Measurements from ENCODE around the gene RPS4Y2.

RPS4Y2 gene

DNA sequence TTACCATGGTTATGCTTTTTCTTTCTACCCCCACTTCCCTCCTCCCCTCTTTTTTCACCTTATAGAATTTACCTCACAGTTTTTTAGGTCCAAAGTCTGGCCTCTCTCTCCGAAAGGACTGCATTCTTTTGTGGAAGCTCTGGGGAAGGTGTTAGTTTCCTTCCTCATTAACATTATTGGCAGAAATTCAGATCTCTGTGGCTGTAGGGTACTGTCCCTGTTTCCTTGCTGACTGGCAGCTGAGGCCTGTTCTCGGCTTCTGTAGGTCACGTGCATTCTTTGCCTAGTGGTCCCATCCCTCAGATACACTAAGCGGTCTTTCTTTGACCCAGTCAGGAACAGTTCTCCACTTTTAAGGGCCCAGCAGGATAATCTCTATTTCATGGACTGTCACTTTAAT is 25.5 kb downstream of the RPS4Y2 start:
- TF ChIP-seq CTCF (conservative IDR thresholded peaks at IDR 0.05; ENCODE audit: low read depth, low read length) = no peak
- no peak for DNase-seq (ENCODE audit: low read depth)

GRCh38 chrY:20784965-20785364 is 29.1 kb downstream of the RPS4Y2 start:
- DNase-seq (ENCODE audit: low read depth) = no peak
- no peak overlapping the region for H3K4me3 ChIP-seq (ENCODE audit: low read depth, low read length)
- TF ChIP-seq CTCF (conservative IDR thresholded peaks at IDR 0.05; ENCODE audit: low read depth, low read length) = no peak

More for the DNA sequence above, 25.5 kb downstream of the RPS4Y2 start:
- H3K4me3 ChIP-seq (ENCODE audit: low read depth, low read length) = no peak overlapping the region

GRCh38 chrY:20787076-20787475 is 31.2 kb downstream of the RPS4Y2 start:
- H3K4me3 ChIP-seq (ENCODE audit: low read depth, low read length) = no peak overlapping the region
- no peak for DNase-seq (ENCODE audit: low read depth)
- TF ChIP-seq CTCF (conservative IDR thresholded peaks at IDR 0.05; ENCODE audit: low read depth, low read length) = no peak

GRCh38 chrY:20798351-20799049 is 42.6 kb downstream of the RPS4Y2 start:
- DNase-seq (ENCODE audit: low read depth) = no peak
- TF ChIP-seq CTCF (conservative IDR thresholded peaks at IDR 0.05; ENCODE audit: low read depth, low read length) = no peak
- no peak overlapping the region for H3K4me3 ChIP-seq (ENCODE audit: low read depth, low read length)

DNA sequence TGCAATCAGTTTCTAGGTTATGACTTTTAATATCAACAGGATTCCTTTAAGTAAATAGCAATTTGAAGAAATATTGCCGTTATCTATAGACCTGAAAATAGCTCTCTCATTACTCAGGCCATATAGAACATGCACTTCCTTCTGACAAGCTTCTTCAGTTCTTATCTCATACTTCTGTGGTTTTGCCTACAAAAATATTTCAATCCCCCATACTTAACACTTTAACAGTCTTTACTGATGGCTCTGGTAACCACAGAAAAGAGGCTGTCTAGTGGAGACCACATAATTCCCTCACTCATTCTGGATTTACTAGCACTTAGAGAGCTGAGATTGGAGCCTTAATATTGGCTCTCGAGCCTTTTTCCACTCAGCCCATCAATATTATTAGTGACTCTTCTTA is 46.8 kb downstream of the RPS4Y2 start:
- no peak overlapping the region for H3K4me3 ChIP-seq (ENCODE audit: low read depth, low read length)
- TF ChIP-seq CTCF (conservative IDR thresholded peaks at IDR 0.05; ENCODE audit: low read depth, low read length) = no peak
- DNase-seq (ENCODE audit: low read depth) = no peak

DNA sequence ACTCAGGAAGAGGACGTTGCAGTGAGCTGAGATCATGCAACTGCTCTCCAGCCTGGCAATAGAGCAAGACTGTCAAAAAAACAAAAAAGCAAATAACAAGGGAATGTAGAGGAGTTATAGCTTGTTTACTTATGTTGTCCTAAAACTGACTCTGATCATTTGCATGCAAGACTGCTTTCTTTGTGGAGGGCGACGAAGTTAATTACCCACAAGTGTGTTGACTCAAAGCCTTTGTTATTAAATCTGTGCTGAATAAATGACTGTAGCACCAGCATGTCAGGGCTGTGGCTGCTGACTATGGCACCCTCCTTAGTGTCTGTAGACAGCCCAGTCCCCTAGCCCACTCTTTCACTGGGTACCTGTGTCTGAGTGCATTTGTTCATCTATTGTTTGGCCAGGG is 50.3 kb downstream of the RPS4Y2 start:
- H3K4me3 ChIP-seq (ENCODE audit: low read depth, low read length) = no peak overlapping the region
- no peak for TF ChIP-seq CTCF (conservative IDR thresholded peaks at IDR 0.05; ENCODE audit: low read depth, low read length)
- DNase-seq (ENCODE audit: low read depth) = no peak

DNA sequence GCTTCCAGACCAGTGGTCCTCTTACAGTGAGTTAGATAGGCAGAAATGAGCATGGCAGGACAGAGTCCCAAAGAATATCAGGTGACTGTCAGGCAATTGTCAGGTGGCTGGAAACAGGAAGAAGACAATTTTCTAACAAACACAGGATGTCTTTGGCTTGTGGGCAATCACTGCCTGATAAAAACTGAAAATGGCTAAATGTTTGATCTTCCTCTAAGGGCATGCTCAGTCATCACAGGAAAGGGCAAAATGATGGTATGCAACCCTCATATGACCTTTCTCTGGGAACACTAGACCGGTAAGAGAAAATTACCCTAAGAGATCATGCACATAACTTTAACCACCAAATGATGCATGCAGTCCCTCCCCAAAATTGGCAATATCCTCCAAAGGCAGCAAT is 57.6 kb downstream of the RPS4Y2 start:
- H3K4me3 ChIP-seq (ENCODE audit: low read depth, low read length) = no peak overlapping the region
- no peak for TF ChIP-seq CTCF (conservative IDR thresholded peaks at IDR 0.05; ENCODE audit: low read depth, low read length)
- no peak for DNase-seq (ENCODE audit: low read depth)
